ENCODE data around the gene DDX47. TPM values are rescaled to one million over a fixed set of nuclear protein-coding genes. Genes with fewer than 3 reads are reported as not detected.
"Not testable (repeated sequence)": the region's sequence is repeated elsewhere in the genome, so short reads cannot be mapped to it uniquely, and the experiment has no call there.

DDX47 gene
- total RNA-seq, 1 donor from 2014 or later: 48.0 TPM

DNA sequence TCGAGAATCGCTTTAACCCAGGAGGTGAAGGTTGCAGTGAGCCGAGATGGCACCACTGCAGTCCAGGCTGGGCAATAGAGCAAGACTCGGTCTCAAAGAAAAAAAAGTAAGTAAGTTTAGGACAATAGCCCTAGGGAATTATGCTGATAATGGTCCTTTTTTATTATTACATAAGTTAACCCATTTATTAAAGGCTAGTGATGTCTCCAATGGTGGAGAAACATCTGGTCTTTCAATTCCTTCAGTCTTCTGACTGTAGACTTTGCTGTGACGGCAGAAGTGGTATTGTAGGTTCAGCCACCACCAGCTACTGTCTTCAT is 27.4 kb downstream of the DDX47 start:
- H3K9me3 Mint-ChIP-seq (ENCODE audit: unreplicated experiment): no peaks in the 10 kb centered on the region
- DNase-seq (ENCODE audit: extremely low spot score, unreplicated experiment): no peak
- TF ChIP-seq, protein P1, sequence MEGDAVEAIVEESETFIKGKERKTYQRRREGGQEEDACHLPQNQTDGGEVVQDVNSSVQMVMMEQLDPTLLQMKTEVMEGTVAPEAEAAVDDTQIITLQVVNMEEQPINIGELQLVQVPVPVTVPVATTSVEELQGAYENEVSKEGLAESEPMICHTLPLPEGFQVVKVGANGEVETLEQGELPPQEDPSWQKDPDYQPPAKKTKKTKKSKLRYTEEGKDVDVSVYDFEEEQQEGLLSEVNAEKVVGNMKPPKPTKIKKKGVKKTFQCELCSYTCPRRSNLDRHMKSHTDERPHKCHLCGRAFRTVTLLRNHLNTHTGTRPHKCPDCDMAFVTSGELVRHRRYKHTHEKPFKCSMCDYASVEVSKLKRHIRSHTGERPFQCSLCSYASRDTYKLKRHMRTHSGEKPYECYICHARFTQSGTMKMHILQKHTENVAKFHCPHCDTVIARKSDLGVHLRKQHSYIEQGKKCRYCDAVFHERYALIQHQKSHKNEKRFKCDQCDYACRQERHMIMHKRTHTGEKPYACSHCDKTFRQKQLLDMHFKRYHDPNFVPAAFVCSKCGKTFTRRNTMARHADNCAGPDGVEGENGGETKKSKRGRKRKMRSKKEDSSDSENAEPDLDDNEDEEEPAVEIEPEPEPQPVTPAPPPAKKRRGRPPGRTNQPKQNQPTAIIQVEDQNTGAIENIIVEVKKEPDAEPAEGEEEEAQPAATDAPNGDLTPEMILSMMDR (IDR thresholded peaks at IDR 0.05): no peak
- H3K27me3 Mint-ChIP-seq (ENCODE audit: unreplicated experiment): no peaks in the 10 kb centered on the region
- H3K36me3 Mint-ChIP-seq (ENCODE audit: unreplicated experiment): no peaks in the 10 kb centered on the region
- H3K4me1 Mint-ChIP-seq (ENCODE audit: unreplicated experiment): peaks cover 45% of the 10 kb centered on the region
- no peak overlapping the region for H3K27ac Mint-ChIP-seq (ENCODE audit: unreplicated experiment)
- H3K4me3 Mint-ChIP-seq (ENCODE audit: unreplicated experiment): no peak overlapping the region

DNA sequence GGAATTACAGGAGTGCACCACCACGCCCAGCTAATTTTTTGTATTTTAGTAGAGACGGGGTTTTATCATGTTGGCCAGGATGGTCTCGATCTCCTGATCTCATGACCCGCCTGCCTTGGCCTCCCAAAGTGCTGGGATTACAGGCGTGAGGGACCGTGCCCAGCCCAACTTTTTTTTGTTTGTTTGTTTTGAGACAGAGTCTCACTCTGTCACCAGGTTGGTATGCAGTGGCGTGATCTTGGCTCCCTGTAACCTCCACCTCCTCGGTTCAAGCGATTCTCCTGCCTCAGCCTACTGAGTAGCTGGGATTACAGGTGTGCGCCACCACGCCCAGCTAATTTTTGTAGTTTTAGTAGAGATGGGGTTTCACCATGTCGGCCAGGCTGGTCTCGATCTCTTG is 28.3 kb downstream of the DDX47 start:
- H3K4me3 Mint-ChIP-seq (ENCODE audit: unreplicated experiment): not testable (repeated sequence)

DNA sequence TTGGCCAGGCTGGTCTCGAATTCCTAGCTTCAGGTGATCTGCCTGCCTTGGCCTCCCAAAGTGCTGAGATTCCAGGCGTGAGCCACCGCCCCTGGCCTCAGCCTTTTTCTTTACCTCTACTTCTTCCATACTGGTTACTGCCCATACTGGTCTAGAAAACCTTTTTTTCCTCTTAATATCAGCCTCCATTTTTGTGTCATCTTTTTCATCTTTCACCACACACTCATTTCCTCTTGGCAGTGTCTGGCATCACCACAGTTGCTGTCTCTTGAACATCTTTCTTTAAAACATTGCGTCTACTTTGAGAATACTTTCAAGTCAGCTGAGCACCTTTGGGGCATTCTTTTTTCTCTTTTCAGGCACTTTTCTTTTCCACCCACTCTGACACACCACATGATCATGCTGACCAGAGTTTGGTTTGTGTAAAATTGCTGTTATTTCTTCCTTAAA is 32.7 kb downstream of the DDX47 start:
- H3K36me3 Mint-ChIP-seq (ENCODE audit: unreplicated experiment): no peaks in the 10 kb centered on the region
- DNase-seq (ENCODE audit: extremely low spot score, unreplicated experiment): no peak
- H3K27ac Mint-ChIP-seq (ENCODE audit: unreplicated experiment): peak overlapping the region; percentile 77
- H3K4me3 Mint-ChIP-seq (ENCODE audit: unreplicated experiment): no peak overlapping the region
- H3K27me3 Mint-ChIP-seq (ENCODE audit: unreplicated experiment): no peaks in the 10 kb centered on the region
- no peaks in the 10 kb centered on the region for H3K9me3 Mint-ChIP-seq (ENCODE audit: unreplicated experiment)
- TF ChIP-seq, protein P1 (IDR thresholded peaks at IDR 0.05): no peak
- peaks cover 23% of the 10 kb centered on the region for H3K4me1 Mint-ChIP-seq (ENCODE audit: unreplicated experiment)

More for the DNA sequence above, 28.3 kb downstream of the DDX47 start:
- H3K9me3 Mint-ChIP-seq (ENCODE audit: unreplicated experiment); H3K27me3 Mint-ChIP-seq (ENCODE audit: unreplicated experiment); H3K36me3 Mint-ChIP-seq (ENCODE audit: unreplicated experiment); DNase-seq (ENCODE audit: extremely low spot score, unreplicated experiment); H3K27ac Mint-ChIP-seq (ENCODE audit: unreplicated experiment): not testable (repeated sequence)
- H3K4me1 Mint-ChIP-seq (ENCODE audit: unreplicated experiment): peaks cover 54% of the 10 kb centered on the region

DNA sequence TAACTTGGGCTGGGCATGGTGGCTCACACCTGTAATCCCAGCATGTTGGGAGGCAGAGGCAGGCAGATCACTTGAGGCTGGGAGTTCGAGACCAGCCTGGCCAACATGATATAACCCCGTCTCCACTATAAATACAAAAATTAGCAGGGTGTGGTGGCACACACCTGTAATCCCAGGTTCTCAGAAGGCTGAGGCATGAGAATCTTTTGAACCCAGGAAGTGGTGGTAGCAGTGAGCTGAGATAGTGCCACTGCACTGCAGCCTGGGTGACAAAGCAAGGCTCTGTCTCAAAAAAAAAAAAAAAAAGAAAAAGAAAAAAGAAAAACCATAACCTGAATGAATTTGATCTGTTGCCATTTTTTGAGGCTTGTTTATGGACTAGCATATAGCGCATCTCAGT is 33.6 kb downstream of the DDX47 start:
- not testable (repeated sequence) for H3K27me3 Mint-ChIP-seq (ENCODE audit: unreplicated experiment); H3K9me3 Mint-ChIP-seq (ENCODE audit: unreplicated experiment); H3K36me3 Mint-ChIP-seq (ENCODE audit: unreplicated experiment); H3K27ac Mint-ChIP-seq (ENCODE audit: unreplicated experiment); DNase-seq (ENCODE audit: extremely low spot score, unreplicated experiment); H3K4me3 Mint-ChIP-seq (ENCODE audit: unreplicated experiment)
- H3K4me1 Mint-ChIP-seq (ENCODE audit: unreplicated experiment): peaks cover 23% of the 10 kb centered on the region

DNA sequence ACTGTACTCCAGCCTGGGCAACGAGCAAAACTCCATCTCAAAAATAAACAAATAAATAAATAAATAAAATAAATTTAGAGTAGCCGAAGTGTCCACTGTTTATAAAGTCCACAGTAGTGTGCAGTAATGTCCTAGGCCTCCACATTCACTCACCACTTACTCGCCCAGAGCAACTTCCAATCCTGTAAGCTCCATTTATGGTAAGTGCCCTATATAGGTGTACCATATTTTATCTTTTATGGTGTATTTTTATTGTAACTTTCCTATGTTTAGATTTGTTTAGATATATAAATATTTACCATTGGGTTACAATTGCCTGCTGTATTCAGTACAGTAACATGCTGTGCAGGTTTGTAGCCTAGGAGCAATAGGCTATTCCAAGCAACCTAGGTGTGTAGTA is 40.3 kb downstream of the DDX47 start:
- no peak for DNase-seq (ENCODE audit: extremely low spot score, unreplicated experiment)
- no peaks in the 10 kb centered on the region for H3K36me3 Mint-ChIP-seq (ENCODE audit: unreplicated experiment)
- no peaks in the 10 kb centered on the region for H3K27me3 Mint-ChIP-seq (ENCODE audit: unreplicated experiment)
- peaks cover 4% of the 10 kb centered on the region for H3K9me3 Mint-ChIP-seq (ENCODE audit: unreplicated experiment)
- H3K27ac Mint-ChIP-seq (ENCODE audit: unreplicated experiment): no peak overlapping the region
- no peaks in the 10 kb centered on the region for H3K4me1 Mint-ChIP-seq (ENCODE audit: unreplicated experiment)
- TF ChIP-seq, protein P1 (IDR thresholded peaks at IDR 0.05): no peak
- H3K4me3 Mint-ChIP-seq (ENCODE audit: unreplicated experiment): no peak overlapping the region

DNA sequence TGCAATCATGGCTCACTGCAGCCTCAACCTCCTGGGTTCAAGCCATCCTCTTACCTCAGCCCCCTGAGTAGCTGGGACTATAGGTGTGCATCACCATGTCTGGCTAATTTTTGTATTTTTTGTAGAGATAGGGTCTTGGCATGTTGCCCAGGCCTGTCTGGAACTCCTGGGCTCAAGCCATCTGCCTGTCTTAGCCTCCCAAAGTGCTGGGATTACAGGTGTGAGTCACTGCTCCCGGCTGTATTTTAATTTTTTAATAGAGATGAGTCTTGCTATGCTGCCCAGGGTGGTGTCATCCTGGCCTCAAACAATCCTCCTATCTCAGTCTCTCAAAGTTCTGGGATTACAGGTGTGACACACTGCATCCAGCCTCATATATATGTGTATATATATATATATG is 46.5 kb downstream of the DDX47 start:
- H3K4me3 Mint-ChIP-seq (ENCODE audit: unreplicated experiment): no peak overlapping the region
- TF ChIP-seq, protein P1 (IDR thresholded peaks at IDR 0.05): no peak
- no peak for DNase-seq (ENCODE audit: extremely low spot score, unreplicated experiment)
- no peaks in the 10 kb centered on the region for H3K4me1 Mint-ChIP-seq (ENCODE audit: unreplicated experiment)
- H3K36me3 Mint-ChIP-seq (ENCODE audit: unreplicated experiment): peaks cover 5% of the 10 kb centered on the region
- no peaks in the 10 kb centered on the region for H3K27me3 Mint-ChIP-seq (ENCODE audit: unreplicated experiment)
- no peak overlapping the region for H3K27ac Mint-ChIP-seq (ENCODE audit: unreplicated experiment)
- H3K9me3 Mint-ChIP-seq (ENCODE audit: unreplicated experiment): no peaks in the 10 kb centered on the region

Measured in osteocyte (in vitro differentiated cells).